ENCODE data around the gene ANKRD44. TPM values are rescaled to one million over a fixed set of nuclear protein-coding genes. Genes with fewer than 3 reads are reported as not detected.
A peak's percentile ranks its signal among the peaks of the same experiment; 100 is the strongest.
"Not testable (repeated sequence)": the region's sequence is repeated elsewhere in the genome, so short reads cannot be mapped to it uniquely, and the experiment has no call there.

Gene ANKRD44
- total RNA-seq, result 80.2 TPM

GRCh38 chr2:197310271-197310985 is at the start of gene ANKRD44:
Gene ANKRD44 (minus strand): TSS chr2:197310780. CDS start chr2:197310604, 176 bp downstream.
- peak; percentile 74 to 89 (median 85) for DNase-seq (ENCODE audit: low read depth in 2 of 3, low spot score in 2 of 3)

DNA sequence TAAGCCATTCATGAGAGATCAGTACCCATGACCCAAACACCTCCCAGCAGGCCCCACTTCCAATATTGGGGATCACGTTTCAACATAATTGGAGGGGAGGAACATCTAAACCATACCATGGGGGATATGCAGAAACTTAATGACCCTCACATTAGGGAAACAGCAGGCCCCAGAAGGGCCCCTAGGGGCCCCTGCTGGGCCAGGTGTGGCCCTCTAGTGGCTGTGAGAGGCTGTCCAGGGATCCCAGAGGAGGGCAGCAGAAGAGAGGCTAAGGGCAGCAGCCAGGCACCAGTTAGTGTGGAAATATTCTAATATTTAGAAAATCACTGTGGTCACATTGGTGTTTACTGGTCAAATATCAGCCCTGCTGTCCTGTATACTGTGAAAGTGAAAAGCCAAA is 49.3 kb upstream of the ANKRD44 start:
- no peak for DNase-seq (ENCODE audit: low read depth in 2 of 3, low spot score in 2 of 3)

DNA sequence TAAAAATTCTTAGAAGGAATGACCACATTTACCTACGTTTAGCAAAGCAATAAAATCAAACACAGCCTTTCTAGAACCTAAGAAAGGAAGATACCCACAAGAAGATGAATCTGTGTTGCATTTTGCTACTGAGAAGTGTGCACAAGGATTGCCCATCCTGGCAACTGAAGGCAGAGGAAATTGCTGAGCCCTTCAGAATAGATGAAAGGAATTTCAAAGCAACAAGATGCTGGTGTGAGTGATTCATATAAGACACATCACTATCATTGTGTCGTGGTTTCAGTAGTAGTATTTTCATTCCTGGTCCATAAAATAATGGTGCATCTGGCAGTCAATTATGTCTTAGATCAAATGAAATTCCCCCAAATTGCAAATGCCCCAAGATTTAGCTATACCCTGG is 48.4 kb upstream of the ANKRD44 start:
- DNase-seq (ENCODE audit: low read depth in 2 of 3, low spot score in 2 of 3), result no peak

DNA sequence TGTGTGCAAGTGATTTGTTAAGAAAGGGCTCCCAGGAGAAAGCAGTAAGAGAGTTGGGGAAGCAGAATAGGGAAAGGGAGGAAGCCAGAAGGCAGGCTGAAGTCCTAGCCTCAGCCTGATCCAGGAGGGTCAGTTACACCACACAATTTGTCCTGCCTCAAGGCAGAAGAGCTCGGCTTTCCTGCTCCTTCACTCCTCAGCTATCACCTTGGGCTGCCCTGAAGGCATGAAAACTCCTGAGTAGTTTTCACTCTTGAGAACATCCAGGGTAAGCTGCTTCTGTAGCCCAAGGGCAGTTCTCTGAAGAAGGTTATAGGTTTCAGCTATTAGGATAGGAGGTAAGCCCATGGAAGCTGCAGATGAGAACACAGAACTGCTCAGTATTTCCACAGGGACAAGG is 47.4 kb upstream of the ANKRD44 start:
- no peak for DNase-seq (ENCODE audit: low read depth in 2 of 3, low spot score in 2 of 3)

DNA sequence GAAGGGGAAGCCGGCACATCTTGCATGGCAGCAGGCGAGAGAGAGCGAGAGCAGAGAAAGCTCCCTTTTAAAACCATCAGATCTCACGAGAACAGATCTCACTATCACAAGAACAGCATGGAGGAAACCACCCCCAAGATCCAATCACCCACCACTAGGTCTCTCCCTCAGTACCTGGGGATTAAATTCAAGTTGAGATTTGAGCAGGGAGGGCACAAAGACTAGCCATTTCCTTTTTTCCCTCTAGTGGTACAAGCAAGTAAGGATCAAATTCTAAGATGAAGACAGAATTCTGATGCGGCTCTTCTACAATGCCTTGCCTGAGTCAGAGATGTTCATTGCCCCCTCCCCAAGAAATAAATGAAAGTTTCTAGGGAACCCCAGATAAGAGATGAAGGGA is 45.6 kb upstream of the ANKRD44 start:
- peak in 1 of 3 donors; percentile 46 for DNase-seq (ENCODE audit: low read depth in 2 of 3, low spot score in 2 of 3)

- no peak for DNase-seq (ENCODE audit: low read depth in 2 of 3, low spot score in 2 of 3)
Observed at GRCh38 chr2:197354169-197354558, 43.6 kb upstream of the ANKRD44 start.

DNA sequence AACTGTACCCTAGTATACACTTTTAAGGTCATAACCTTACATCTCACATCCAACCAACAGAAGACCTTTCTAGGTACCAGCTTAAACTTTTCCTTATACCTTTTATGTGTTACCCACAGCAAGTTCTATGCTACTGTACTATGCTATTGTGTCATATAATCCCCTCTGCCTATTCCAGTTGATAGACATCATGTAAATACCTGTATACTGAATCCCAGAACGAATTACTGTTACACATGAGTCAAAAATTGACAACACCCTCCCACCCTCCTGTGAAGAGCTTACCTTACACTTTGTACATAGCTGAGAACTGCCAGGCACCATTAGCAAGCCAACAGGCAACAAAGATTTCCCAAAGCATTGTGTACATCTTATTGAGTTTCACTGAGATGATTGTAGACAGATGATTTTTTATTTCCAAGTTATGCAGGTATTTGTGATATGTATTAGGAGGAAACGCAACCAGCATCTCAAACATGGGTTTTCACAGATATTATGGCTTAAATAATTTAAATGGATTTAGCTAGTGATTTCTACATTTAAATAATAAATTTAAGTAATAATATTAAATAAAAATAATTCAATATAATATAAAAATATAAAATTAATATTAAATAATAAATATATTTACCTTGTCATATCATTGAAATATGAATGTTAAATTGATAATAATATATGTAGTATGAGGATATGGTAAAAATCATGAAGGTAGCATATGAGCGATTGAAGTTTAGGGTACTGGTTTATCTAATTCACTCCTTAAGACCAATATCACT is 43.0 kb upstream of the ANKRD44 start:
- DNase-seq (ENCODE audit: low read depth in 2 of 3, low spot score in 2 of 3), result no peak

GRCh38 chr2:197349699-197350098 is 39.1 kb upstream of the ANKRD44 start:
- DNase-seq (ENCODE audit: low read depth in 2 of 3, low spot score in 2 of 3), result no peak

- no peak for DNase-seq (ENCODE audit: low read depth in 2 of 3, low spot score in 2 of 3)
Observed at GRCh38 chr2:197348721-197349360, 38.3 kb upstream of the ANKRD44 start.

DNA sequence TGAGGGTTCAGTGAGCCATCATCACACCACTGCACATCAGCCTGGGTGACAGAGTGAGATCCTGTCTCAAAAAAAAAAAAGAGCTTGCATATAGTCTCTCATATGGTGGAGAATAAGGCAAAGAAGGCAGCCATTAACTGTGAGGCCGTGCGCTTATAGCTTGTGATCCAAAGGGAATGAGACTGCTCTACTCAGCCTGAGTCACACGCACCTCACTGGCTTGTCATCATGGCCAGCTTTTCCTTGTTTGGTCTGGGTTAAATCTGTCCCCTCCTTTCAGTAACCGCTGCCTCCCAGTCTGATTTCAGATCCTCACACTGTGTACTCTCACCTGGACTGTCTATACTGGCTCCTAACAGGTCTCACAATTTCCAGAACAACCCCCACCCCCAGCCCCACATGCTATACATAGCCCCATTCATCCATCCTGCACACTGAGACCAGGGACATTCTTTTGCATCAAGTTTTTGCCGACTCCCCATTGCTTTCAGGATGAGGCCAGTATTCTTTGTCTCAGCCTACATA is 35.3 kb upstream of the ANKRD44 start:
- no peak for DNase-seq (ENCODE audit: low read depth in 2 of 3, low spot score in 2 of 3)

- not testable (repeated sequence) for DNase-seq (ENCODE audit: low read depth in 2 of 3, low spot score in 2 of 3)
Observed at GRCh38 chr2:197343968-197344367, 33.4 kb upstream of the ANKRD44 start.

- DNase-seq (ENCODE audit: low read depth in 2 of 3, low spot score in 2 of 3), result no peak
Observed at GRCh38 chr2:197340591-197340990, 30.0 kb upstream of the ANKRD44 start.

GRCh38 chr2:197339496-197340220 is 29.1 kb upstream of the ANKRD44 start:
- DNase-seq (ENCODE audit: low read depth in 2 of 3, low spot score in 2 of 3), result no peak

DNA sequence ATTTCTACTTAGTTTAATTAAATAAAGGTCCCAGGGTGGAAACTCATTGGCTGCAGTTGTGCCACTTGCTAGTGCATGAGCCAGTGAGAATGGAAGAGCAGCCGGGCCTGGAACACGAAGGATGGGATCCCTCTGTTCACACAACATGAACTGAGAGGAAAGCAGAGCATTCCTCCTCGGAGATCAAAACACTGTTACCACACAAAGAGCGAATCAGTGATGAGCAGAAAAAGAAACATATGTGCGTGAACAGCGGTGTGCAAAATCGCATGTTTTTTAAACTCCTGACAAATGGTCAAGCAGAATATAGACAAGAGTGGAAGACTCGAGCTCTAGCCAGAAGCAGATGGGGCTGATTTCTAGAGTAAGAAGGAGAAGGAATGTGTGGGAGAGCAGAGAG is 28.4 kb upstream of the ANKRD44 start:
- no peak for DNase-seq (ENCODE audit: low read depth in 2 of 3, low spot score in 2 of 3)

DNA sequence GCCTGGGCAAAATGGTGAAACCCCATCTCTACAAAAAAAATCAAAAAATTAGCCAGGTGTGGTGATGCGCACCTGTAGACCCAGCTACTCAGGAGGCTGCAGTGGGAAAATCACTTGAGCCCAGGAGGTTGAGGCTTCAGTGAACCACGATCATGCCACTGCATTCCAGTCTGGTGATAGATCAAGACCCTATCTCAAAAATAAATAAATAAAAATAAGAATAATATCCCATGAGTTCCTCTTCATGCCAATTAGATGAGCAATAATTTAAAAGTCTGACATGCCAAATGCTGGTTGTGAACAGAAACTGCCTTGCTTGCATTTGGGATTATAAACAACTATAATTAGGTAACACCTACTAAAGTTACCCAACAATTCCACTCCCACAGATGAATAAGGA is 22.1 kb upstream of the ANKRD44 start:
- DNase-seq (ENCODE audit: low read depth in 2 of 3, low spot score in 2 of 3), result no peak

DNA sequence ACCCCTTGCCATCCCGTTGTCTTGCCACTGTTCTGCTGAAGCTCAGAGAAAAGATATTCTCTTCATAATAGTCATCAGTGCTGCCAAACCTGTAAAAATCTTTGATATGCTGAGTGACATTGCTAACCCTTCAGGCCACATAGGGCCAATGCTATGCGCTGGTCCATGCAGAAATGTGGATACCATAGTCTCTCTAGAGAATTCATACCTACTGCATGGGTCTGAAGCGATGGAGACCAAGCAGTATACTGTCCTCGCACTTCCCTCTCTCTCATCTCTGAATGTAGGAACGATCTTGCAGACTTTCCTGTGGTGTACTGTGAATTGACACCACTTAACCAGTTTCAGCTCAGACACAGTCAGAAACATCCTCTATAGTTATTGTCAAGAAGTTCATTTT is 17.9 kb upstream of the ANKRD44 start:
- no peak for DNase-seq (ENCODE audit: low read depth in 2 of 3, low spot score in 2 of 3)

GRCh38 chr2:197327472-197328098 is 17.0 kb upstream of the ANKRD44 start:
- DNase-seq (ENCODE audit: low read depth in 2 of 3, low spot score in 2 of 3), result peak in 1 of 3 donors; percentile 41

DNA sequence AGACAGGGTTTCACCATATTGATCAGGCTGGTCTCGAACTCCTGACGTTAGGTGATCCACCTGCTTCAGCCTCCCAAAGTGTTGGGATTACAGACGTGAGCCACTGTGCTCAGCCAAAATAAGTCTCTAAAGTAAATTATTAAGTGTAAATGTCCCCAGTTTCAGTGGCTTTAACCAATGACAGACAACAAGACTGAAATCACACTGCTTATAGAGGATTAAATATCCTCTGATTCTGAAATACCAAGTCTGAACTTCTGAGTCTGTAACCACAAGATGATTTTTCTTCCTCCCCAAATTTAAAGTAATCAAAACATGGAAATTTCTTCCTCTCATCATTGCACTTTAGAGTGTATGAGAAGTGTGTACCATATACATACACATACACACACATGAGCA is 16.5 kb upstream of the ANKRD44 start:
- no peak for DNase-seq (ENCODE audit: low read depth in 2 of 3, low spot score in 2 of 3)

- no peak for DNase-seq (ENCODE audit: low read depth in 2 of 3, low spot score in 2 of 3)
Observed at GRCh38 chr2:197324801-197325200, 14.2 kb upstream of the ANKRD44 start.

Data from hematopoietic multipotent progenitor cell (in vitro differentiated cells).